ENCODE measurements around the gene SNRPB2. TPM values are rescaled to one million over a fixed set of nuclear protein-coding genes. Genes with fewer than 3 reads are reported as not detected.

SNRPB2 gene
- total and polyA plus RNA-seq, 9 donors: 20.6 to 67.4 (median 50.5) TPM

DNA sequence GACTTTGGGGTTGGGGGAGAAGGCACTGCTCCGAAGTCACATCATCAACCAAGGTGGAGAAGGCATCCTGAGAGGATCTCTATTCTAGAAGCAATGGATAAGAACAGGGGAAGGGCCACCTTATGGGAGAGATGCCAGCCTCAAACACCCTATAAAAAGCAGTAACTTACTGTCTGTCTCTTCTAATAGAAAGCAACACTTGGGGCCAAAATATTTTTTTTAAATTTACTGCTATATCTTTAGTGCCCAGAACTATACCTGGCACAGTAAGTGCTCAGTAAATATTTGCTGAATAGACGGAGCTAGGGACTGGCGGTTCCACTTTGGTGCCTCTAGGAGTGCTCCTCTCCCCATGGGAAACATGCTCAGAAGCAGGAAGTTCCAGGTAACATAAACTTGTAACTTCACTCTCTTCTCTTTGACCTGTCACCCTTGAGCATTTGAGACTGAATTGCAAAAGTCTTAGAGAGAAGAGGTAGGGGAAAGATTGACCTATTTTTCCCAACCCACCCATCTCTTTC, 17.5 kb downstream of the SNRPB2 start:
- 84 to 89% (median 88%) methylated on average over 3 of the region's 3 CpGs for WGBS, 3 donors
- H3K4me3 ChIP-seq: no peak overlapping the region
- H3K36me3 ChIP-seq: no peaks in the 10 kb centered on the region
- H3K4me1 ChIP-seq (ENCODE audit: insufficient read depth): no peaks in the 10 kb centered on the region
- no peak for DNase-seq
- no peaks in the 10 kb centered on the region for H3K9me3 ChIP-seq
- intact Hi-C loops (cut with DNase I): no loop called here
- H3K27ac ChIP-seq: no peak overlapping the region
- TF ChIP-seq, protein P1, sequence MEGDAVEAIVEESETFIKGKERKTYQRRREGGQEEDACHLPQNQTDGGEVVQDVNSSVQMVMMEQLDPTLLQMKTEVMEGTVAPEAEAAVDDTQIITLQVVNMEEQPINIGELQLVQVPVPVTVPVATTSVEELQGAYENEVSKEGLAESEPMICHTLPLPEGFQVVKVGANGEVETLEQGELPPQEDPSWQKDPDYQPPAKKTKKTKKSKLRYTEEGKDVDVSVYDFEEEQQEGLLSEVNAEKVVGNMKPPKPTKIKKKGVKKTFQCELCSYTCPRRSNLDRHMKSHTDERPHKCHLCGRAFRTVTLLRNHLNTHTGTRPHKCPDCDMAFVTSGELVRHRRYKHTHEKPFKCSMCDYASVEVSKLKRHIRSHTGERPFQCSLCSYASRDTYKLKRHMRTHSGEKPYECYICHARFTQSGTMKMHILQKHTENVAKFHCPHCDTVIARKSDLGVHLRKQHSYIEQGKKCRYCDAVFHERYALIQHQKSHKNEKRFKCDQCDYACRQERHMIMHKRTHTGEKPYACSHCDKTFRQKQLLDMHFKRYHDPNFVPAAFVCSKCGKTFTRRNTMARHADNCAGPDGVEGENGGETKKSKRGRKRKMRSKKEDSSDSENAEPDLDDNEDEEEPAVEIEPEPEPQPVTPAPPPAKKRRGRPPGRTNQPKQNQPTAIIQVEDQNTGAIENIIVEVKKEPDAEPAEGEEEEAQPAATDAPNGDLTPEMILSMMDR (IDR thresholded peaks at IDR 0.05): no peak
- TF ChIP-seq POLR2A (IDR thresholded peaks at IDR 0.05) (no peak), EP300 (IDR thresholded peaks at IDR 0.05) (no peak)
- no peaks in the 10 kb centered on the region for H3K27me3 ChIP-seq

GRCh38 chr20:16748308-16748900, 18.6 kb downstream of the SNRPB2 start, which contains the start of gene OTOR:
OTOR (plus strand) TSS chr20:16748358; CDS start chr20:16748402, 44 bp downstream.
- no peaks in the 10 kb centered on the region for H3K4me1 ChIP-seq (ENCODE audit: insufficient read depth)
- no peak for TF ChIP-seq POLR2A (IDR thresholded peaks at IDR 0.05)
- TF ChIP-seq EP300 (IDR thresholded peaks at IDR 0.05): no peak
- TF ChIP-seq, protein P1 (IDR thresholded peaks at IDR 0.05): no peak
- H3K4me3 ChIP-seq: no peak within 1 kb of the TSS
- DNase-seq: no peak
- H3K27me3 ChIP-seq: no peaks in the 10 kb centered on the region
- intact Hi-C loops (cut with DNase I): no loop called here
- no peak within 1 kb of the TSS for H3K27ac ChIP-seq
- no peaks in the 10 kb centered on the region for H3K36me3 ChIP-seq
- no peaks in the 10 kb centered on the region for H3K9me3 ChIP-seq
- 14 to 22% (median 20%) methylated on average over 5 of the region's 5 CpGs for WGBS, 3 donors

- WGBS, 3 donors: 73 to 80% (median 78%) methylated on average over 11 of the region's 11 CpGs
- H3K4me1 ChIP-seq (ENCODE audit: insufficient read depth): no peaks in the 10 kb centered on the region
- H3K9me3 ChIP-seq: no peaks in the 10 kb centered on the region
- H3K27ac ChIP-seq: no peak overlapping the region
- H3K4me3 ChIP-seq: no peak overlapping the region
- TF ChIP-seq POLR2A (IDR thresholded peaks at IDR 0.05): no peak
- TF ChIP-seq EP300 (IDR thresholded peaks at IDR 0.05): no peak
- TF ChIP-seq, protein P1 (IDR thresholded peaks at IDR 0.05): no peak
- no peaks in the 10 kb centered on the region for H3K27me3 ChIP-seq
- no peaks in the 10 kb centered on the region for H3K36me3 ChIP-seq
- no peak for DNase-seq
- intact Hi-C loops (cut with DNase I): no loop called here
These were observed 19.7 kb downstream of the SNRPB2 start for GRCh38 chr20:16749573-16749972.

GRCh38 chr20:16752082-16752481, 22.3 kb downstream of the SNRPB2 start:
- Histone ChIP-seq H3K36me3 (no peaks in the 10 kb centered on the region), H3K9me3 (no peaks in the 10 kb centered on the region), H3K27ac (no peak overlapping the region), H3K27me3 (no peaks in the 10 kb centered on the region), H3K4me3 (no peak overlapping the region), H3K4me1 (ENCODE audit: insufficient read depth) (no peaks in the 10 kb centered on the region)
- 13 to 27% (median 17%) methylated on average over 1 of the region's 1 CpG for WGBS, 3 donors
- DNase-seq: no peak
- intact Hi-C loops (cut with DNase I): no loop called here
- TF ChIP-seq, protein P1 (IDR thresholded peaks at IDR 0.05): no peak
- TF ChIP-seq EP300 (IDR thresholded peaks at IDR 0.05): no peak
- no peak for TF ChIP-seq POLR2A (IDR thresholded peaks at IDR 0.05)
